GM18526 (cell line): Measurements from ENCODE around the gene KLHL8.

Experiments used
- POLR2A ChIP-seq: IDR thresholded peaks from 3 replicates; pipeline ENCODE4 v1.6.1; 2011; ENCODE audit not compliant: insufficient read length; ENCODE audit errors: extremely low read depth

Gene KLHL8

DNA sequence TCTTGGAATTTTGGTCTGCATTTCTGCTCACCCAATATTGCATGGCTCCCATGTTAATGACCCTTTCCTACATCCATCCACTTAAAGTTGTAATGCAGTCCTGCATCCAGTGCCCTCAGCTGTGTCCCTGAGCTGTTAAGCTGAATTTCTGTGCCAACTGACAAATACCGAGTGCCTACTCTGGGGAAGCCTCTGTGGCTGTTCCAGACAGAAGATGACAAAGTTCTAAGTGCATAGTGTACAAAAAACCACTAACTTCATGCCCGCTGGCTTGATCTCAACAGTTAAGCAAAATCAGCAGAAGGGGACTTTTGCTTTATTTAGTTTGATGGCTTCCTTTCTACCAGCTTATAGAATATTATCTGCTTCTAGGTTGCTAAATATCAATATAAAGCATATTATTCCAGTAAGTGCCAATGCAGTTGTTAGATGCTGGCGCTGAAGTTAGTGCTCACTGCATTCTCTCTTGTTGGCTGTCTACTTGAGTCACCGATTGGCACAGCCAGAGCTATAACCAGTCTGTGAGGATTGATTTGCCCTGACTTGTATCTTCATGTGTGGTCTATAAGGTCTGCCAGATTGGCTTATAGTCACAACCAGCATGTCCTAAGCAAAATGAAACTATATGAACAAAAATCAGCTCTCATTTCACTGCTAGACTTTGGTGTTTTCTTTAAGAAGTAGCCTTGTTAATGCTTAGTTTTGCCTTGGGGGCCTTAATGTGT, 98.9 kb downstream of the KLHL8 start:
- no peak for TF ChIP-seq POLR2A

- no peak for TF ChIP-seq POLR2A
These were observed 99.8 kb downstream of the KLHL8 start for GRCh38 chr4:87120411-87121162.

- TF ChIP-seq POLR2A, result no peak
These were observed 100.4 kb downstream of the KLHL8 start for GRCh38 chr4:87120010-87120409.

GRCh38 chr4:87118826-87119225, 101.6 kb downstream of the KLHL8 start:
- TF ChIP-seq POLR2A, result no peak

GRCh38 chr4:87118421-87118820, 102.0 kb downstream of the KLHL8 start:
- TF ChIP-seq POLR2A, result no peak

- TF ChIP-seq POLR2A, result no peak
These were observed 102.7 kb downstream of the KLHL8 start for GRCh38 chr4:87117732-87118075.

- no peak for TF ChIP-seq POLR2A
These were observed 103.2 kb downstream of the KLHL8 start for GRCh38 chr4:87117051-87117731.

GRCh38 chr4:87116231-87116630, 104.2 kb downstream of the KLHL8 start:
- TF ChIP-seq POLR2A, result no peak

GRCh38 chr4:87114245-87115062, 106.0 kb downstream of the KLHL8 start:
- no peak for TF ChIP-seq POLR2A

GRCh38 chr4:87112063-87112462, 108.4 kb downstream of the KLHL8 start:
- TF ChIP-seq POLR2A, result no peak
